HepG2 (cell line): ENCODE measurements around the gene FAM221B. TPM values are rescaled to one million over a fixed set of nuclear protein-coding genes. Genes with fewer than 3 reads are reported as not detected.

Experiments
- ATAC-seq: fragments of 200-7000 bp; cut with Tn5 transposase; 3 replicates; pipeline ENCODE4 v1.9.1; 2020; ENCODE audit warnings: mild to moderate bottlenecking, moderate library complexity
- BruUV-seq: library from RNA; stranded (reverse); fragments of 400-500 nt; replicated peaks from 2 replicates; lab custom pipeline; 2021; lab: Mats Ljungman, UMichigan
- CTCF ChIA-PET: fragments of 300-600 bp; formaldehyde crosslinking; extraction: SDS; loops from one replicate; lab custom pipeline; 2021; ENCODE audit warnings: low total read pairs, inconsistent platforms, low intra/inter-chr PET ratio; lab: Yijun Ruan, JAX
- POLR2A ChIA-PET: fragments of 350-600 bp; sonication (Branson Sonifier 250); formaldehyde crosslinking; loops from one replicate; lab custom pipeline; 2020; ENCODE audit warnings: antibody characterized with exemption, inconsistent platforms; lab: Yijun Ruan, JAX
- DNase-seq: peaks from one replicate; pipeline ENCODE4 v3.0.0-alpha.2; 2015; ENCODE audit warnings: low spot score
- FAIRE-seq: peaks from 3 replicates; lab custom pipeline; 2011; peaks lifted over from hg19 to GRCh38; lab: Jason Lieb, UNC
- H2AFZ ChIP-seq: one replicate; pipeline ENCODE4 v1.6.1; 2011; ENCODE audit warnings: low read length, inconsistent platforms
- H3K27ac ChIP-seq: fragments of 300-600 bp; 3 replicates; pipeline ENCODE4 v1.8.0; 2011; ENCODE audit warnings: mixed run types, mild to moderate bottlenecking, mixed read lengths, low read length, inconsistent platforms; ENCODE audit not compliant: insufficient read depth; ENCODE audit errors: extremely low read length
- H3K27me3 ChIP-seq, 2 experiments: fragments of 200-600 bp in 1 of 2; 2 replicates in 1 of 2; 3 replicates in 1 of 2; pipeline versions ENCODE4 v1.6.0 to v1.8.0; 2011; ENCODE audit warnings: low read length in 2 of 2, mild to moderate bottlenecking in 2 of 2, moderate library complexity in 2 of 2, inconsistent platforms in 1 of 2; ENCODE audit not compliant: insufficient read depth in 2 of 2, control insufficient read depth in 1 of 2
- H3K36me3 ChIP-seq, 2 experiments: fragments of 200-600 bp in 1 of 2; replicated peaks in 1 of 2; 2 replicates in 1 of 2; 3 replicates in 1 of 2; pipeline versions ENCODE4 v1.5.1 to v1.8.0; 2011; ENCODE audit warnings: low read length in 2 of 2, inconsistent platforms in 1 of 2; ENCODE audit not compliant: insufficient read depth in 2 of 2, control insufficient read depth in 1 of 2
- H3K4me1 ChIP-seq: 2 replicates; pipeline ENCODE4 v1.5.1; 2012; ENCODE audit warnings: low read length, inconsistent platforms; ENCODE audit not compliant: insufficient read depth
- H3K4me2 ChIP-seq: 2 replicates; pipeline ENCODE4 v1.6.0; 2011; ENCODE audit warnings: low read depth, low read length, inconsistent platforms
- H3K4me3 ChIP-seq, 3 experiments: fragments of 200-600 bp in 1 of 3; sonication (generic), shearing (Covaris generic) in 1 of 3; replicated peaks in 1 of 3; 2 replicates each; pipeline ENCODE4 v1.5.1; 2011 to 2016; ENCODE audit warnings: low read length in 3 of 3, inconsistent platforms in 2 of 3, low read depth in 2 of 3, mild to moderate bottlenecking in 2 of 3, control low read depth in 1 of 3, mixed read lengths in 1 of 3; ENCODE audit not compliant: insufficient read depth in 1 of 3
- H3K79me2 ChIP-seq: one replicate; pipeline ENCODE4 v1.6.1; 2011; ENCODE audit warnings: low read length, inconsistent platforms; ENCODE audit not compliant: insufficient read depth
- H3K9ac ChIP-seq: 2 replicates; pipeline ENCODE4 v1.6.0; 2011; ENCODE audit warnings: mild to moderate bottlenecking, low read depth, low read length, inconsistent platforms; ENCODE audit not compliant: insufficient read depth
- H3K9me3 ChIP-seq: 2 replicates; pipeline ENCODE4 v1.5.1; 2012; ENCODE audit warnings: mild to moderate bottlenecking, low read length
- H4K20me1 ChIP-seq: 2 replicates; pipeline ENCODE4 v1.6.0; 2011; ENCODE audit warnings: inconsistent platforms, mild to moderate bottlenecking, low read length, moderate library complexity; ENCODE audit not compliant: insufficient read depth
- CEBPG ChIP-seq: IDR thresholded peaks from 2 replicates; pipeline ENCODE4 v1.6.1; 2016
- ERF ChIP-seq: IDR thresholded peaks from 2 replicates; pipeline ENCODE4 v1.6.1; 2018; ENCODE audit warnings: missing biosample characterization, missing genetic modification reagents
- ESRRA ChIP-seq: sonication (generic); formaldehyde crosslinking; IDR thresholded peaks from 2 replicates; pipeline ENCODE4 v1.5.1; 2020; ENCODE audit warnings: mild to moderate bottlenecking, low read depth, missing genetic modification reagents
- FOSL2 ChIP-seq: sonication (generic); formaldehyde crosslinking; IDR thresholded peaks from 2 replicates; pipeline ENCODE4 v1.4.0; 2020; ENCODE audit warnings: missing genetic modification reagents
- FOXA1 ChIP-seq, 2 experiments: fragments of 450-650 bp in 1 of 2; sonication (generic) in 1 of 2; formaldehyde crosslinking in 1 of 2; IDR thresholded peaks; 2 replicates each; pipeline versions ENCODE4 v1.4.0 to v1.6.1; 2016 to 2020; ENCODE audit warnings: missing genetic modification reagents in 1 of 2
- KMT2A ChIP-seq: sonication (generic); formaldehyde crosslinking; IDR thresholded peaks from 2 replicates; pipeline ENCODE4 v1.4.0; 2020; ENCODE audit warnings: missing genetic modification reagents
- MAF1 ChIP-seq: sonication (generic); formaldehyde crosslinking; IDR thresholded peaks from 2 replicates; pipeline ENCODE4 v1.5.0; 2020; ENCODE audit warnings: missing genetic modification reagents, borderline replicate concordance
- PAWR ChIP-seq: sonication (generic); formaldehyde crosslinking; IDR thresholded peaks from 2 replicates; pipeline ENCODE4 v1.4.0; 2020; ENCODE audit warnings: missing genetic modification reagents, mild to moderate bottlenecking, borderline replicate concordance
- PLRG1 ChIP-seq: fragments of 450-650 bp; conservative IDR thresholded peaks from 2 replicates; pipeline ENCODE4 v1.6.1; 2016
- RAD21 ChIP-seq: fragments of 450-650 bp; formaldehyde crosslinking; IDR thresholded peaks from 2 replicates; pipeline ENCODE4 v1.5.0; 2020; ENCODE audit warnings: mild to moderate bottlenecking
- TCF7L2 ChIP-seq: IDR thresholded peaks from 2 replicates; pipeline ENCODE4 v1.6.1; 2011; ENCODE audit warnings: mild to moderate bottlenecking, low read depth, low read length, moderate library complexity
- THAP11 ChIP-seq: IDR thresholded peaks from 2 replicates; pipeline ENCODE4 v1.6.1; 2016; ENCODE audit warnings: missing biosample characterization, missing genetic modification reagents
- ZFP82 ChIP-seq: sonication (generic); formaldehyde crosslinking; IDR thresholded peaks from 2 replicates; pipeline ENCODE4 v1.5.1; 2020; ENCODE audit warnings: mild to moderate bottlenecking, missing genetic modification reagents, borderline replicate concordance
- ZNF24 ChIP-seq: fragments of 450-650 bp; IDR thresholded peaks from 2 replicates; pipeline ENCODE4 v1.6.1; 2017; ENCODE audit warnings: antibody characterized with exemption, mild to moderate bottlenecking
- ZNF333 ChIP-seq: sonication (generic); formaldehyde crosslinking; IDR thresholded peaks from 2 replicates; pipeline ENCODE4 v1.4.0; 2020; ENCODE audit warnings: mild to moderate bottlenecking, missing genetic modification reagents, borderline replicate concordance
- ZNF556 ChIP-seq: sonication (generic); formaldehyde crosslinking; IDR thresholded peaks from 2 replicates; pipeline ENCODE4 v1.4.0; 2020; ENCODE audit warnings: mild to moderate bottlenecking, missing genetic modification reagents, borderline replicate concordance
- ZNF792 ChIP-seq: IDR thresholded peaks from 2 replicates; pipeline ENCODE4 v1.6.1; 2016
- ZNF891 ChIP-seq: sonication (generic); formaldehyde crosslinking; IDR thresholded peaks from 2 replicates; pipeline ENCODE4 v1.5.0; 2020; ENCODE audit warnings: mild to moderate bottlenecking, missing genetic modification reagents
- WGBS: methylation state at CpG from one replicate; pipeline ENCODE4 v1.1.6; 2017; ENCODE audit warnings: low lambda C conversion rate; 5-methylcytosine and 5-hydroxymethylcytosine counted together
- in situ Hi-C: cut with HindIII; loops from 2 replicates; pipeline ENCODE4 v1.10.0; 2017; ENCODE audit warnings: low pct_unique_long_range_greater_than_20kb; ENCODE audit not compliant: extremely low pct_ligation_motif_present
- intact Hi-C: fragments of 100-400 bp; cut with micrococcal nuclease; formaldehyde crosslinking; loops from one replicate; pipeline ENCODE4 v1.10.0; 2022; ENCODE audit not compliant: unreplicated experiment
- polyA plus RNA-seq, 8 experiments: library from polyadenylated mRNA; depleted of rRNA in 3 of 8; stranded (reverse) in 7 of 8; unstranded in 1 of 8; fragments of >200 nt; fragmentation: Illumina TruSeq in 4 of 8; extraction: Trizol in 4 of 8; gene quantifications; 2 replicates each; pipeline versions ENCODE4 v1.2.1 to v1.2.3, GENCODE V29; 2011 to 2016; ENCODE audit warnings: low read depth in 4 of 8, missing spikeins in 1 of 8, mixed read lengths in 1 of 8; ENCODE audit not compliant: insufficient read depth in 1 of 8
- total RNA-seq, 5 experiments: library from RNA; depleted of rRNA; stranded (reverse); fragments of >200 nt; fragmentation: Illumina TruSeq; extraction: Trizol; gene quantifications; 2 replicates each; pipeline ENCODE4 v1.2.3, GENCODE V29; 2016; ENCODE audit warnings: low read depth in 1 of 5
- TF ChIP-seq, protein P1 (sequence below): sonication (generic); formaldehyde crosslinking; IDR thresholded peaks from 2 replicates; pipeline ENCODE4 v1.5.1; 2020; ENCODE audit warnings: mild to moderate bottlenecking, missing genetic modification reagents, borderline replicate concordance
- TF ChIP-seq, protein P2 (sequence below): IDR thresholded peaks from 2 replicates; pipeline ENCODE4 v1.6.1; 2016; ENCODE audit warnings: missing biosample characterization, missing genetic modification reagents, low read depth

The FAM221B gene
- total and polyA plus RNA-seq, 2 of the 13 experiments (the other 11 are each of a cell fraction or from before 2014, with no cell fraction given): not detected

GRCh38 chr9:35812025-35812602 lies 16.4 kb downstream of the FAM221B start, which contains the start of gene SPAG8:
TSS of gene SPAG8 (minus strand) at chr9:35812262. CDS start at chr9:35812147, 115 bp downstream.
- Histone ChIP-seq H4K20me1 (no peaks in the 10 kb centered on the region), H3K79me2 (peaks cover 5% of the 10 kb centered on the region), H3K9ac (peak within 1 kb of the TSS; percentile 66; the same call in 1 of the 2 replicates), H3K27ac (peak within 1 kb of the TSS; percentile 99), H3K27me3 (no peaks in the 10 kb centered on the region), H3K4me2 (peak within 1 kb of the TSS; percentile 87), H3K4me3 (peak within 1 kb of the TSS; percentile 48 to 68 (median 56)), H3K4me1 (peaks cover 42% of the 10 kb centered on the region), H3K36me3 (peaks cover 2 to 4% of the 10 kb centered on the region in 2 experiments; a peak in 1 of 5 replicates), H2AFZ (peak within 1 kb of the TSS; percentile 82), H3K9me3 (no peaks in the 10 kb centered on the region)
- intact Hi-C loops: no loop called here
- ATAC-seq (peak; percentile 70), DNase-seq (peak; percentile 93), FAIRE-seq (peak; percentile 78)
- ChIA-PET CTCF (no interaction called here), POLR2A (interaction anchor here (0.5 to 1.3 kb wide), 10 partner anchors 11 to 154 kb away, joined by 3 to 5 read pairs (median 3); partner anchors contain the start of genes CCDC107, CREB3, RMRP and TLN1)
- BruUV-seq: no TSS peak
- in situ Hi-C loops: no loop called here
- 16% methylated on average over 6 of the region's 28 CpGs for WGBS
- TF ChIP-seq PLRG1 (no peak), ZNF333 (CRISPR knock-in tag) (no peak), FOSL2 (CRISPR knock-in tag) (peak; percentile 37; the same call in 1 of the 2 replicates), MAF1 (CRISPR knock-in tag) (no peak), PAWR (CRISPR knock-in tag) (no peak), ZNF792 (CRISPR knock-in tag) (peak; percentile 43; the same call in 1 of the 2 replicates), FOXA1 (IDR thresholded peaks at IDR 0.05) (no peak), FOXA1 (CRISPR knock-in tag; IDR thresholded peaks at IDR 0.05) (peak; percentile 81), THAP11 (peak; percentile 92), RAD21 (CRISPR knock-in tag) (no peak), ZNF556 (CRISPR knock-in tag) (peak; percentile 65; the same call in 1 of the 2 replicates), KMT2A (peak; percentile 42; the same call in 1 of the 2 replicates), ZFP82 (CRISPR knock-in tag) (no peak), TCF7L2 (no peak), ZNF891 (CRISPR knock-in tag) (no peak; the same call in 1 of the 2 replicates), ESRRA (CRISPR knock-in tag) (no peak), ERF (CRISPR knock-in tag) (peak; percentile 75), CEBPG (peak; percentile 31; the same call in 1 of the 2 replicates), ZNF24 (no peak)
- TF ChIP-seq, protein P1, sequence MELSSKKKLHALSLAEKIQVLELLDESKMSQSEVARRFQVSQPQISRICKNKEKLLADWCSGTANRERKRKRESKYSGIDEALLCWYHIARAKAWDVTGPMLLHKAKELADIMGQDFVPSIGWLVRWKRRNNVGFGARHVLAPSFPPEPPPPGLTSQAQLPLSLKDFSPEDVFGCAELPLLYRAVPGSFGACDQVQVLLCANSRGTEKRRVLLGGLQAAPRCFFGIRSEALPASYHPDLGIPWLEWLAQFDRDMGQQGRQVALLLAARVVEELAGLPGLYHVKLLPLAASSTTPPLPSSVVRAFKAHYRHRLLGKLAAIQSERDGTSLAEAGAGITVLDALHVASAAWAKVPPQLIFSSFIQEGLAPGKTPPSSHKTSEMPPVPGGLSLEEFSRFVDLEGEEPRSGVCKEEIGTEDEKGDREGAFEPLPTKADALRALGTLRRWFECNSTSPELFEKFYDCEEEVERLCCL (CRISPR knock-in tag): no peak
- TF ChIP-seq, protein P2, sequence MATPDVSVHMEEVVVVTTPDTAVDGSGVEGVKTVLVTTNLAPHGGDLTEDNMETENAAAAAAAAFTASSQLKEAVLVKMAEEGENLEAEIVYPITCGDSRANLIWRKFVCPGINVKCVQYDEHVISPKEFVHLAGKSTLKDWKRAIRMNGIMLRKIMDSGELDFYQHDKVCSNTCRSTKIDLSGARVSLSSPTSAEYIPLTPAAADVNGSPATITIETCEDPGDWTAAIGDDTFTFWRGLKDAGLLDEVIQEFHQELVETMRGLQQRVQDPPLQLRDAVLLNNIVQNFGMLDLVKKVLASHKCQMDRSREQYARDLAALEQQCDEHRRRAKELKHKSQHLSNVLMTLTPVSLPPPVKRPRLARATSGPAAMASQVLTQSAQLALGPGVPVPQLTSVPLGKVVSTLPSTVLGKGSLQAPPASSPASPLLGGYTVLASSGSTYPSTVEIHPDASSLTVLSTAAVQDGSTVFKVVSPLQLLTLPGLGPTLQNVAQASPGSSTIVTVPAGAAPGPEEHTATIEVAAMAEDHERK (CRISPR knock-in tag): no peak
